T-helper 17 cell (primary cell): ENCODE measurements around the gene FECH. TPM values are rescaled to one million over a fixed set of nuclear protein-coding genes. Genes with fewer than 3 reads are reported as not detected.

ENCODE experiments used
- ATAC-seq: fragments of 150-1000 bp; cut with Tn5 transposase; 2 replicates; pipeline ENCODE4 v1.10.0; 2021; ENCODE audit warnings: mild to moderate bottlenecking, moderate library complexity
- DNase-seq, 3 donors: peaks; one replicate each; pipeline versions ENCODE4 v3.0.0 to v3.0.0-alpha.2; 2020 to 2021
- H3K9me3 ChIP-seq: one replicate; pipeline ENCODE4 v1.7.0; 2013; ENCODE audit warnings: low read length, mild to moderate bottlenecking; ENCODE audit not compliant: control insufficient read depth, poor library complexity, severe bottlenecking
- H3K27ac Mint-ChIP-seq: one replicate; pipeline ENCODE4 v1.8.0; 2022; ENCODE audit warnings: mild to moderate bottlenecking, moderate library complexity, mixed read lengths
- H3K27me3 Mint-ChIP-seq: one replicate; pipeline ENCODE4 v1.8.0; 2022; ENCODE audit warnings: mixed read lengths
- H3K36me3 Mint-ChIP-seq: one replicate; pipeline ENCODE4 v1.8.0; 2022; ENCODE audit warnings: low read depth, mixed read lengths
- H3K4me1 Mint-ChIP-seq: one replicate; pipeline ENCODE4 v1.8.0; 2022; ENCODE audit warnings: mild to moderate bottlenecking, mixed read lengths
- H3K4me3 Mint-ChIP-seq: one replicate; pipeline ENCODE4 v1.8.0; 2022; ENCODE audit warnings: mild to moderate bottlenecking, moderate library complexity, mixed read lengths
- total RNA-seq, 4 donors: library from RNA in 2 of 4; stranded (reverse) in 2 of 4; gene quantifications; one replicate each; pipeline ENCODE4 v1.2.3 and lab custom pipeline; 2022 to 2026

The FECH gene
- total RNA-seq, 2 donors from 2014 or later: 9.9 to 10.8 TPM

DNA sequence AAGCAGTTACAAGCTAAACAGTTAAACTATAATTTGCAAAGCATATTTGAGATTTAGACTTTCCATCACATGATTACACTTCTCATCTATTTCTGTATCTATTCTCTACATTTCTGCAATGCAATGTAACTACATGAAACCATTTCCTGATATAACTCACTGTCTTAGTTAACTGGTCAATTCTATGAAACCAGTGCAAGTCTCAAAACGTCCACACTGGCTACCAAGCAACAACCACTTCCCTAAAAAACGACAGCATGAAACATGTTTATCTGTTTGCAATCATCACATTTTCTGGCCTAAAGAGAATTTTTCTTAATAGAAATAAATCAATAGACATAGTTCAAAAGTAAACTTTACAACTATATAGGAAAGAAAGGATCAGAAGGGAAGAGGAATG is 17.4 kb downstream of the FECH start:
- H3K9me3 ChIP-seq: no peaks in the 10 kb centered on the region
- DNase-seq (no peak), ATAC-seq (no peak)
- Mint-ChIP-seq H3K27ac (no peak overlapping the region), H3K36me3 (peaks cover 7% of the 10 kb centered on the region), H3K4me1 (peaks cover 4% of the 10 kb centered on the region), H3K27me3 (no peaks in the 10 kb centered on the region), H3K4me3 (no peak overlapping the region)

DNA sequence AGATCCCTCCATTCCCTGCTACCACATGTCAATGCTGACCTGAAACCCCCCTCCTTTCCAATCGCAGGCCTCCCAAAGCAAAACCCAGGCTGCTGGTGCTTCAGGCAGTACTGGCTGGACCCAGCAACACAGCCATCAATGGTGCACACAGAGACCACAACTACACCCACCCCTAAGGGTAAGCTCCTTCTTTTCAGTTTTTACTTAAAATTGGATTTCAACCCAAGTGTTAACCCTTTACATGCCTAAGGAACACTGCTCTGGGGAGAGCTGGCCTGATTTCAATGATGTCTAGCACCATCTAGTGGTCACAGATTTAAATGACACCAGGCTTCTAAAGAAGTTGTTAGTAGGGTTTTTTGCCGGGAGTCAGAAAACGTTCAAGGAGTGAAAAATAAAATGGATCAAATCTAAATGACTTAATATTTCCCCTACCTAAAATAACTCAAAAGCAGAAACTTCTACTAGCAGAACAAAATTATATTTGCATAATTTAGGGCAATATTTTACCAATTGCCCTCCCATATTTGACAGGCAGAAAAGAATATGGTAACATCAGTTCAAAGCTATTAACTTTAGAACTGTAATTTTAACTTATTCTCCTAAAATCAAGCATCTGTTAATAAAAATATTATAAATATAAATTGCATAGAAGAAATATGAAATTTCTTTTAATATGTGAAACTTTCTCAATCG is 24.6 kb downstream of the FECH start:
- ATAC-seq (peak; percentile 57), DNase-seq (no peak)
- H3K4me1 Mint-ChIP-seq: peaks cover 5% of the 10 kb centered on the region
- no peaks in the 10 kb centered on the region for H3K36me3 Mint-ChIP-seq
- H3K27ac Mint-ChIP-seq: no peak overlapping the region
- H3K9me3 ChIP-seq: no peaks in the 10 kb centered on the region
- no peak overlapping the region for H3K4me3 Mint-ChIP-seq
- H3K27me3 Mint-ChIP-seq: no peaks in the 10 kb centered on the region

DNA sequence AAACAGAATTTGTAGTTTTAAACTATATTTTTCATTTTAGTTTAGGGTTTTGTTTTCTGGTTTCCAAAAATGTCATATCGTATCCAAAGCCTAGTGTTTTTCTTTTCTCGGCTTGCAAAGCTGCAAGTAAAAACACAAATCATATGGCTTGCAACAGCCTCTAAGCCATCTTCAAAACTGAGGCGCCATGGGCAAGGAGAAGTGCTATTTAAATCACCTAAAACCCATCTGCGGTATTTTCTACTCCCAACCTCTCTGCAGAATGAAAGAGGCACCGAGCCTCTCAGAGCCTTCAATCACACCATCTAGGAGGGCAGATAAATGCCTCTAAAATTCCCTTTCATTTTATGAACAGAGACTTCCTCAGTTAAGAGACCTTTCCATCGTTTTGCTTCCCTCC is 25.2 kb downstream of the FECH start:
- H3K36me3 Mint-ChIP-seq: no peaks in the 10 kb centered on the region

DNA sequence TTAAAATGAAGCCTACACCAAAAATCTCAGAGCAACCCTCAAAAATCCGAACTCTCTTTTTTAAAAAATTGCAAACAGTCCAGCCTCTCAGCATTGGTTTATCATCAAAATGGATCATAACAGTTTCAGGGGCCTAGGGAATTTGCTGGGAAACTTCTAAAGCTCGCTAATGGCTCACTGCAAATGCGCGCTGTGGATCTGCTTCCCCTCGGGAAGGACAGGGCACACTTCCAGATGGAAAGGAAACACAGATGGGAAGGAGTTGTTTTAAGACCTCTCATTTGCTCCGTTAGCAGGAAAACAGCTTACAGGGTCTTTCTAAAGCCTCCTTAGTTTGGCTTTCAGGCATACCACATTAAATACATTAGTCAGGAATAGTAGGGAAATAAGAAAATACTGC is 27.2 kb downstream of the FECH start:
- Mint-ChIP-seq H3K36me3 (no peaks in the 10 kb centered on the region), H3K27ac (peak overlapping the region; percentile 27), H3K27me3 (no peaks in the 10 kb centered on the region), H3K4me1 (peaks cover 5% of the 10 kb centered on the region), H3K4me3 (no peak overlapping the region)
- ATAC-seq: no peak
- DNase-seq: no peak
- H3K9me3 ChIP-seq: no peaks in the 10 kb centered on the region

More for the DNA sequence above, 25.2 kb downstream of the FECH start:
- H3K27ac Mint-ChIP-seq: no peak overlapping the region
- H3K9me3 ChIP-seq: no peaks in the 10 kb centered on the region
- H3K27me3 Mint-ChIP-seq: no peaks in the 10 kb centered on the region
- DNase-seq: no peak
- no peak overlapping the region for H3K4me3 Mint-ChIP-seq
- peaks cover 5% of the 10 kb centered on the region for H3K4me1 Mint-ChIP-seq
- ATAC-seq: no peak

DNA sequence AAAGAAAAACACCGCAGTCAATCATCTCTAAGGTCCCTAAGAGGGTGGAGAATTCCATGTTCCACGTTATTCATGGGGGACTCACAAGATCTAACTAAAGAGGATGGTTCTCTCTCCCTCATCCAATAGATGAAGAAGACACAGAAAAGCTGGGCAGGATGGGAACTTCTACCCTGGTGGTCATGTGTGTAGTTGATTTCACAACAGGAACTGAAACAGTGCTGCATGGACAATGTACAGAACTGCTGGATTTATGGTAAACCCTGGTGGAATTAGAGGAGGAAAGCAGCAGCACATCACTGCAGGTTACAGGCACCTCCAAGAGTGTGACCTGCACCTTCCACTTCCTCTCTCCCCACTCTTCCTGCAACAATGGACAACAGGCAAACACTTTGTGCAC is 31.4 kb downstream of the FECH start:
- no peaks in the 10 kb centered on the region for H3K36me3 Mint-ChIP-seq
- ATAC-seq: no peak

DNA sequence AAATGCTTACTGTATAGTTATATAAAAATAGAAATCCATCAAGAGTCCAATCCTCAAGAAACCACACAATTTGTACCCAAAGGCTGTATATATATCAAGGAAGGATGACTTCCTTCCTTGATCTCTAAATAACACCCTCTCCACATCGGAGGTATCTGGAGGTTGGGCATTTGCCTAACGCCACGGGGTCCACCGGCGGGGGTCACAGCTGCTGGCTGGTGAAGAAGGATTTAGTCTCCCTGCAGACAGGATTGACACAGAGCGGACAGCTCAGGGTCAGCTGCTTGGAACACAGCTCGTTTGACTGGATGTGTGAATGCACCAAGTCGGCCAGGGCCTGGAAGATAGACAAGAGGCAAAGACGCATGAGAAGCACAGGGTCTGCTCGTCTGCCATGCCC is 36.0 kb downstream of the FECH start:
- no peak overlapping the region for H3K4me3 Mint-ChIP-seq
- no peaks in the 10 kb centered on the region for H3K27me3 Mint-ChIP-seq
- ATAC-seq: no peak
- no peaks in the 10 kb centered on the region for H3K9me3 ChIP-seq
- H3K4me1 Mint-ChIP-seq: peaks cover 3% of the 10 kb centered on the region
- no peak overlapping the region for H3K27ac Mint-ChIP-seq
- no peak for DNase-seq
- no peaks in the 10 kb centered on the region for H3K36me3 Mint-ChIP-seq

More for the DNA sequence above, 31.4 kb downstream of the FECH start:
- Mint-ChIP-seq H3K27me3 (no peaks in the 10 kb centered on the region), H3K27ac (no peak overlapping the region), H3K4me3 (no peak overlapping the region), H3K4me1 (no peaks in the 10 kb centered on the region)
- H3K9me3 ChIP-seq: no peaks in the 10 kb centered on the region
- no peak for DNase-seq

DNA sequence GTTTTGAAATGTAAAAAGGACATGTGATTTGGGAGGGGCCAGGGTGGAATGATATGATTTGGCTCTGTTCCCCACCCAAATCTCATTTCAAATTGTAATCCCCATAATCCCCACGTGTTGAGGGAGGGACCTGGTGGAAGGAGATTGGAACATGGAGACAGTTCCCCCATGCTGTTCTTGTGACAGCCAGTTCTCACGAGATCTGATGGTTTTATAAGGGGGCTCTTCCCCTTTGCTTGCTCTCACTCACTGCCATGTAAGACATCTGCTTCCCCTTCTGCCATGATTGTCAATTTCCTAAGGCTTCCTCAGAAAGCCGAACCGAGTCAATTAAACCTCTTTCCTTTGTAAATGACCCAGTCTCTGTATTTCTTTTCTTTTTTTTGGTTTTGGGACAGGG is 39.2 kb downstream of the FECH start:
- no peak for ATAC-seq

DNA sequence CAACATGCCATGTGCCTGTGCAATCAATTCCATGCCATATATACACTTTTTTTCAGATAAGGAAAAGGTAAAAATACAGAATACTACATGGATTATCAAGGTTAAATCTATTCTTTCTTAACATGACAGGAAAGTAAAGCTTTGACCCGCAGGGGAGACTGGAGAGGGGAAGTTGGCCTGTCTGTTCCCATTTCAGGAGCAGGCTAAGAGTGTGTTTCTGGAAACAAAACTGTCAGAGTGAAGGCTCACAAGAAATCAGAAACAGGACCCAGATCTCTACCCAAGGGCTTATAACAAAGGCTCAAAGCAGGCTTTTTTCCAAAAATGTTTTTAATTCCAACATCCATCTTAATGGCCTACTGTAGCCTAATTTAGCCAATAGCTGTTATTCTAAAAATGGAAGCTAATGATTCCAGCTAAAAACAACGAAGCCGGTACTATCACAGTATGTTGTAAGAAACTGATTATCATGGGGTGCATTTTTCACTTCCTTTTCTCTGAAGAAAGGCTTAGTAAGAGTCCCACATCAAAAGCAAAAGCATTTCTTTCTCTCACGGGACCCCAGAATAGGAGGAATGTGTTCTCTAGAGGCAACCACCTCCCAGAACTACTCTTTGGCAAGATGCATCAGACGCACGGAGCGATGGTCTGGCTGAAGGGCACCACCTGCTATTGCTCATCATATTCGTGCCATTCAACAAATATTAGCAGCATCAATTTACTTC is 41.4 kb downstream of the FECH start:
- Mint-ChIP-seq H3K4me1 (peaks cover 5% of the 10 kb centered on the region), H3K27ac (no peak overlapping the region), H3K27me3 (no peaks in the 10 kb centered on the region), H3K36me3 (no peaks in the 10 kb centered on the region), H3K4me3 (no peak overlapping the region)
- DNase-seq (no peak), ATAC-seq (no peak)
- H3K9me3 ChIP-seq: no peaks in the 10 kb centered on the region

More for the DNA sequence above, 39.2 kb downstream of the FECH start:
- H3K4me1 Mint-ChIP-seq: peaks cover 5% of the 10 kb centered on the region
- DNase-seq: no peak
- H3K27me3 Mint-ChIP-seq: no peaks in the 10 kb centered on the region
- H3K27ac Mint-ChIP-seq: no peak overlapping the region
- H3K4me3 Mint-ChIP-seq: no peak overlapping the region
- H3K36me3 Mint-ChIP-seq: no peaks in the 10 kb centered on the region
- no peaks in the 10 kb centered on the region for H3K9me3 ChIP-seq

DNA sequence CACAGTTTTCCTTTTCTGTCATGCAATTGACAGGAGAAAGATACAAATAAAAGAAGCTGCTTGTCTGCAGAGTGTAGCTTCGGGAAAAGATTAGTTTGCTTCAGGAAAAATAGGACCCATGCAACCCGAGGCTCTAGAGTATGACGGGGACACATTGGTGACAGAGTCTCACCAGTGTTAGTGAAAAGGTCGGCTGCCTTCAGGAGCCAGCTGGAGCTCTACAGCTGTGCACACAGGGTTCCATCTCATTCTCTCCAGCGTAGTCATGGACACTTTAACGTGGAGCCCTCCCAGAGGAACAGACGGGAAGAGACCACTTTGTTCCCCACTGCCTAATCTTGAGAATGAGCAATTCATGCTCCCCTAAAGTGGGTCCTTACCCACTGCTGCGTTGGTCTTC is 42.9 kb downstream of the FECH start:
- no peaks in the 10 kb centered on the region for H3K9me3 ChIP-seq
- no peaks in the 10 kb centered on the region for H3K27me3 Mint-ChIP-seq
- H3K27ac Mint-ChIP-seq: no peak overlapping the region
- no peak overlapping the region for H3K4me3 Mint-ChIP-seq
- peaks cover 5% of the 10 kb centered on the region for H3K4me1 Mint-ChIP-seq
- ATAC-seq (no peak), DNase-seq (no peak)
- no peaks in the 10 kb centered on the region for H3K36me3 Mint-ChIP-seq

DNA sequence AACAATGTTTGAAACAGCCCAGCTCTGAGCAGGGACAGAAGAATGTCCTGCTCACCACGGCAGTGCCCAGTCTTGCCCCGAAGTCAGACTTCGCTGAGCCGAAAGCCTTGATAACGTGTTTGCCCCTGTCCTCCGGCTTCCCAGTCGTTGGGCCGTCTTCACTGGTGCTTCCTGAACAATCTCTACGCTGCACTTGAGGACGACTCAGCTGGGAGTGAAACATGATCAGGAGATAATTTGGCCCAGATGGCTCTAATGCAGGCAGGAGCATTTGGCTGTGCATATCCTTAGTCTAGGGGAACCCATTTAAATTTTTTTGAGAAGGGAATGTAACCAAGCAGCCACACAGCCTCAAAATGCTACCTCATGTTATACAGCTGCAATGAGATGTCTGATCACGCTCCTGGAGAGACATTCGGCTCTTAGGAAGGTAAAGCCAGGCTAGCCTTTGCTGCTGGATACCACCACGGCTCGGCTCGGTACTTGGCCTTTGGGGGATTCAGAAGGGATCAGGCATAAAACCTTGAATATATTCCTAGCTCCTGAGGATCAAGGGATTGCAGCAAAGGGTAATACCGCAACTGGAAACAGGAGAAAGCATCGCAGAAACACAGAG is 43.6 kb downstream of the FECH start:
- Mint-ChIP-seq H3K36me3 (no peaks in the 10 kb centered on the region), H3K4me3 (no peak overlapping the region), H3K27ac (no peak overlapping the region), H3K27me3 (peaks cover 3% of the 10 kb centered on the region), H3K4me1 (peaks cover 5% of the 10 kb centered on the region)
- no peak for DNase-seq
- no peaks in the 10 kb centered on the region for H3K9me3 ChIP-seq
- ATAC-seq: no peak

DNA sequence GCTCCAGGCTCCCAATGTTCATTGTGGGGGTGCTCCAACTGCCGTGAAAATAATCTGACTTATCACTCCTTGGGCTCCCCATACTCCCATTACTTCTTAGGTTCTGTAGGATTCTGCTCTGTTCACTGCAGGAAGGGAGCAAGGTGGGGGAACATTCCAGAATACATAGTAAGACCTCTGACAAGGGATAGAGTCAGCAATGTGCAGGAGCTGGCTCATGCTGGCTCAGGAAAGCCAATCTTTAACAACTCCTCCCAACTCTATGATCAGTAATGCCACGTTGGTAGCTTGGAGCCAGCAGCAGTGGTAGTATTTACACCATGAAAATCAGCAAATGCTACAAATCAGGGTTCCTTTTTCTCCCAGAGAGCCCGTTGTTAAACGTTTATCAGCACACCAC is 44.4 kb downstream of the FECH start:
- H3K4me1 Mint-ChIP-seq: peaks cover 5% of the 10 kb centered on the region
- H3K9me3 ChIP-seq: no peaks in the 10 kb centered on the region
- H3K27me3 Mint-ChIP-seq: peaks cover 7% of the 10 kb centered on the region
- H3K27ac Mint-ChIP-seq: no peak overlapping the region
- H3K36me3 Mint-ChIP-seq: no peaks in the 10 kb centered on the region
- no peak for DNase-seq
- H3K4me3 Mint-ChIP-seq: no peak overlapping the region
- ATAC-seq: no peak

DNA sequence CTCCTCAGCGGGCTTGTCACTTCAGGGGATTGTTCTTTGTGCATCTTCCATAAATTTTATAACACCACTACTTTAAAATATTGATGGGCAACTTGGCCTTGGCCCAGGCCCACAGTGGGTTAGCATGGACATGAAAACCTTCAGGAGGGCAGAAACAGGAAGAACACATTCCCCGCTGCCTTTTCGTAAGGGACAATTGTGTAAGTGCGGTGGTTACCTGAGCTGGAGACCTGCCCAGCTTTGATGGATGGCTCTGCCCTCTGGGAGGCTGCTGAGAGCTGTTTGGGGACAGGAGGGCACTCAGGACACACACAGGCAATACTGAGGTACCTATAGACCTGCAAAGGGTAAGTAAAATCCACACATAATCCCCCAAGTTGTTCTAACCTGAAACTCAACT is 46.8 kb downstream of the FECH start:
- no peaks in the 10 kb centered on the region for H3K36me3 Mint-ChIP-seq
- H3K27ac Mint-ChIP-seq: no peak overlapping the region
- no peaks in the 10 kb centered on the region for H3K4me1 Mint-ChIP-seq
- peaks cover 21% of the 10 kb centered on the region for H3K27me3 Mint-ChIP-seq
- no peak for ATAC-seq
- no peak for DNase-seq
- H3K4me3 Mint-ChIP-seq: no peak overlapping the region
- H3K9me3 ChIP-seq: no peaks in the 10 kb centered on the region

DNA sequence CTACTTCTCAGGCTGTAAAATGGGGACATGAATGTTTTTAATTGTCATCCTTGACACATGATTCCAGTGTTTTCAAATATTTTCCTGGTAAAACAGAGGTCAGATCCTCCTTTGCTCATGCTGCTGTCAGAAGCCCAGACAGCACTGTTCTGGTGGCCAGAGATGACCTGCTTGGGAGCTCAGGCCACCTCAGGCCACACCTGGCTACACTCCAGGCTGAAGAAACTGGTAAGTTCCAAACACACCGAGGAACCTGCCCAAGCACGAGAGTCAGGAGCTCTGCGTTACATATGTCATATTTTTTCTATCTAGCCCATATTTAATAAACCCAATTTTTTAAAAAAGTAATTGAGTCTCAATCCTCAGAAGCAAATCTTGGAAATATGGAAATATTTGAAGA is 47.9 kb downstream of the FECH start:
- Mint-ChIP-seq H3K36me3 (no peaks in the 10 kb centered on the region), H3K27me3 (peaks cover 21% of the 10 kb centered on the region), H3K4me1 (no peaks in the 10 kb centered on the region), H3K4me3 (no peak overlapping the region), H3K27ac (no peak overlapping the region)
- DNase-seq (no peak), ATAC-seq (no peak)
- H3K9me3 ChIP-seq: no peaks in the 10 kb centered on the region
